Measurements from ENCODE around the gene FAM222A.

The FAM222A gene

GRCh38 chr12:109796057-109796456, 82.4 kb downstream of the FAM222A start:
- Mint-ChIP-seq H3K27ac (ENCODE audit: low read depth) (no peak overlapping the region), H3K36me3 (ENCODE audit: insufficient read depth) (peaks cover 2% of the 10 kb centered on the region), H3K9me3 (no peaks in the 10 kb centered on the region), H3K4me3 (no peak overlapping the region), H3K27me3 (peaks cover 45% of the 10 kb centered on the region), H3K4me1 (no peaks in the 10 kb centered on the region)
- DNase-seq (ENCODE audit: low spot score in 2 of 2) = no peak
- ATAC-seq (replicated peaks; ENCODE audit: extremely low read depth, poor library complexity, severe bottlenecking) = no peak

- ATAC-seq (replicated peaks; ENCODE audit: extremely low read depth, poor library complexity, severe bottlenecking) = no peak
- Mint-ChIP-seq H3K36me3 (ENCODE audit: insufficient read depth) (peaks cover 2% of the 10 kb centered on the region), H3K4me1 (no peaks in the 10 kb centered on the region), H3K27me3 (peaks cover 31% of the 10 kb centered on the region), H3K9me3 (no peaks in the 10 kb centered on the region), H3K4me3 (no peak overlapping the region), H3K27ac (ENCODE audit: low read depth) (no peak overlapping the region)
- no peak for DNase-seq (ENCODE audit: low spot score in 2 of 2)
These were observed 84.5 kb downstream of the FAM222A start for GRCh38 chr12:109797905-109798669.

GRCh38 chr12:109798691-109799090, 85.1 kb downstream of the FAM222A start:
- peaks cover 25% of the 10 kb centered on the region for H3K27me3 Mint-ChIP-seq
- no peak overlapping the region for H3K27ac Mint-ChIP-seq (ENCODE audit: low read depth)
- H3K4me3 Mint-ChIP-seq = no peak overlapping the region
- H3K36me3 Mint-ChIP-seq (ENCODE audit: insufficient read depth) = peaks cover 2% of the 10 kb centered on the region
- H3K4me1 Mint-ChIP-seq = no peaks in the 10 kb centered on the region
- ATAC-seq (replicated peaks; ENCODE audit: extremely low read depth, poor library complexity, severe bottlenecking) (no peak), DNase-seq (ENCODE audit: low spot score in 2 of 2) (no peak)
- no peaks in the 10 kb centered on the region for H3K9me3 Mint-ChIP-seq

- H3K4me1 Mint-ChIP-seq = no peaks in the 10 kb centered on the region
- H3K27ac Mint-ChIP-seq (ENCODE audit: low read depth) = no peak overlapping the region
- H3K27me3 Mint-ChIP-seq = peaks cover 19% of the 10 kb centered on the region
- H3K4me3 Mint-ChIP-seq = no peak overlapping the region
- no peak for DNase-seq (ENCODE audit: low spot score in 2 of 2)
- H3K36me3 Mint-ChIP-seq (ENCODE audit: insufficient read depth) = peaks cover 2% of the 10 kb centered on the region
- ATAC-seq (replicated peaks; ENCODE audit: extremely low read depth, poor library complexity, severe bottlenecking) = no peak
- no peaks in the 10 kb centered on the region for H3K9me3 Mint-ChIP-seq
These were observed 86.9 kb downstream of the FAM222A start for GRCh38 chr12:109800536-109800935.

GRCh38 chr12:109802828-109803227, 89.2 kb downstream of the FAM222A start:
- ATAC-seq (replicated peaks; ENCODE audit: extremely low read depth, poor library complexity, severe bottlenecking) (no peak), DNase-seq (ENCODE audit: low spot score in 2 of 2) (no peak)
- H3K27ac Mint-ChIP-seq (ENCODE audit: low read depth) = no peak overlapping the region
- H3K36me3 Mint-ChIP-seq (ENCODE audit: insufficient read depth) = peaks cover 5% of the 10 kb centered on the region
- H3K9me3 Mint-ChIP-seq = no peaks in the 10 kb centered on the region
- no peaks in the 10 kb centered on the region for H3K4me1 Mint-ChIP-seq
- peaks cover 6% of the 10 kb centered on the region for H3K27me3 Mint-ChIP-seq
- no peak overlapping the region for H3K4me3 Mint-ChIP-seq

GRCh38 chr12:109803678-109804077, 90.1 kb downstream of the FAM222A start:
- ATAC-seq (replicated peaks; ENCODE audit: extremely low read depth, poor library complexity, severe bottlenecking) (no peak), DNase-seq (ENCODE audit: low spot score in 2 of 2) (no peak)
- no peak overlapping the region for H3K4me3 Mint-ChIP-seq
- H3K27me3 Mint-ChIP-seq = no peaks in the 10 kb centered on the region
- no peak overlapping the region for H3K27ac Mint-ChIP-seq (ENCODE audit: low read depth)
- H3K9me3 Mint-ChIP-seq = no peaks in the 10 kb centered on the region
- no peaks in the 10 kb centered on the region for H3K4me1 Mint-ChIP-seq
- peaks cover 3% of the 10 kb centered on the region for H3K36me3 Mint-ChIP-seq (ENCODE audit: insufficient read depth)

GRCh38 chr12:109804820-109805761, 91.5 kb downstream of the FAM222A start:
- Mint-ChIP-seq H3K4me1 (no peaks in the 10 kb centered on the region), H3K4me3 (no peak overlapping the region), H3K27ac (ENCODE audit: low read depth) (no peak overlapping the region), H3K36me3 (ENCODE audit: insufficient read depth) (peaks cover 3% of the 10 kb centered on the region), H3K9me3 (no peaks in the 10 kb centered on the region), H3K27me3 (no peaks in the 10 kb centered on the region)
- DNase-seq (ENCODE audit: low spot score in 2 of 2) = peak; percentile 50 to 55
- peak; percentile 52 for ATAC-seq (replicated peaks; ENCODE audit: extremely low read depth, poor library complexity, severe bottlenecking)

GRCh38 chr12:109807954-109808643, 94.5 kb downstream of the FAM222A start:
- ATAC-seq (replicated peaks; ENCODE audit: extremely low read depth, poor library complexity, severe bottlenecking) = no peak
- Mint-ChIP-seq H3K27ac (ENCODE audit: low read depth) (no peak overlapping the region), H3K27me3 (no peaks in the 10 kb centered on the region), H3K4me3 (no peak overlapping the region), H3K36me3 (ENCODE audit: insufficient read depth) (peaks cover 3% of the 10 kb centered on the region), H3K4me1 (no peaks in the 10 kb centered on the region), H3K9me3 (no peaks in the 10 kb centered on the region)
- DNase-seq (ENCODE audit: low spot score in 2 of 2) = no peak

- Mint-ChIP-seq H3K36me3 (ENCODE audit: insufficient read depth) (peaks cover 3% of the 10 kb centered on the region), H3K9me3 (no peaks in the 10 kb centered on the region), H3K27ac (ENCODE audit: low read depth) (no peak overlapping the region), H3K27me3 (no peaks in the 10 kb centered on the region), H3K4me1 (no peaks in the 10 kb centered on the region), H3K4me3 (no peak overlapping the region)
- DNase-seq (ENCODE audit: low spot score in 2 of 2) (no peak), ATAC-seq (replicated peaks; ENCODE audit: extremely low read depth, poor library complexity, severe bottlenecking) (no peak)
These were observed 95.4 kb downstream of the FAM222A start for GRCh38 chr12:109808876-109809646.

GRCh38 chr12:109810954-109811623, 97.5 kb downstream of the FAM222A start:
- H3K4me1 Mint-ChIP-seq = no peaks in the 10 kb centered on the region
- H3K36me3 Mint-ChIP-seq (ENCODE audit: insufficient read depth) = peaks cover 3% of the 10 kb centered on the region
- H3K4me3 Mint-ChIP-seq = no peak overlapping the region
- DNase-seq (ENCODE audit: low spot score in 2 of 2) (no peak), ATAC-seq (replicated peaks; ENCODE audit: extremely low read depth, poor library complexity, severe bottlenecking) (no peak)
- no peaks in the 10 kb centered on the region for H3K9me3 Mint-ChIP-seq
- H3K27ac Mint-ChIP-seq (ENCODE audit: low read depth) = no peak overlapping the region
- H3K27me3 Mint-ChIP-seq = no peaks in the 10 kb centered on the region

- H3K4me1 Mint-ChIP-seq = no peaks in the 10 kb centered on the region
- no peak for DNase-seq (ENCODE audit: low spot score in 2 of 2)
These were observed 98.0 kb downstream of the FAM222A start for GRCh38 chr12:109811624-109811995.

More at GRCh38 chr12:109811624-109811995, 98.0 kb downstream of the FAM222A start:
- no peaks in the 10 kb centered on the region for H3K9me3 Mint-ChIP-seq
- H3K27me3 Mint-ChIP-seq = no peaks in the 10 kb centered on the region
- peaks cover 3% of the 10 kb centered on the region for H3K36me3 Mint-ChIP-seq (ENCODE audit: insufficient read depth)
- no peak overlapping the region for H3K27ac Mint-ChIP-seq (ENCODE audit: low read depth)
- ATAC-seq (replicated peaks; ENCODE audit: extremely low read depth, poor library complexity, severe bottlenecking) = no peak
- no peak overlapping the region for H3K4me3 Mint-ChIP-seq
